GM12864 (cell line): ENCODE data around the gene TCAIM.

Source experiments
- DNase-seq: peaks from one replicate; pipeline ENCODE4 v3.0.0-alpha.2; 2011; ENCODE audit warnings: low read depth
- H3K4me3 ChIP-seq: 2 replicates; pipeline ENCODE4 v1.5.1; 2011; ENCODE audit warnings: mild to moderate bottlenecking, low read depth, low read length, control low read depth
- TF ChIP-seq, protein P1 (sequence below): IDR thresholded peaks from 2 replicates; pipeline ENCODE4 v1.5.1; 2011; ENCODE audit warnings: low read depth, mild to moderate bottlenecking, moderate library complexity, low read length, control low read depth, inconsistent platforms; ENCODE audit errors: missing control alignments

Gene TCAIM

DNA sequence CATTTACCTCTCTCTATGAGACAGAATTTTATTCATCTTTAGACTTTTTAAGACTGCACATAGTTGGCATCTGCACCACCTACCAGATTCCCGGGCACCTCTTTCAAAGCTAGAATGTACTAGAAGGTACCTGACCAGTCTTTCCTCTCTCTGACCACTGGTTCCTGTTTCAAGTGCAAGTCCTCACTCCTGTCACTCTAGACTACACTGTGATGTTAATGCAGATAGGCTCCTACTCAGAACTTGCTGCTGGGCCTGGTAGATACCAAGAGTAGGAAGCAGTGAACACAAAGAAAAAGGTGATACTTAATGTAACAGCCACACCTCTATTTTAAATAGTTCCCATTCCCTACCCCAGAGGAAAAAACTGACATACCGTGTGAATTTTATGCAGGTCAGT is 8.1 kb upstream of the TCAIM start:
- DNase-seq, result no peak
- H3K4me3 ChIP-seq, result no peak overlapping the region
- TF ChIP-seq, protein P1, sequence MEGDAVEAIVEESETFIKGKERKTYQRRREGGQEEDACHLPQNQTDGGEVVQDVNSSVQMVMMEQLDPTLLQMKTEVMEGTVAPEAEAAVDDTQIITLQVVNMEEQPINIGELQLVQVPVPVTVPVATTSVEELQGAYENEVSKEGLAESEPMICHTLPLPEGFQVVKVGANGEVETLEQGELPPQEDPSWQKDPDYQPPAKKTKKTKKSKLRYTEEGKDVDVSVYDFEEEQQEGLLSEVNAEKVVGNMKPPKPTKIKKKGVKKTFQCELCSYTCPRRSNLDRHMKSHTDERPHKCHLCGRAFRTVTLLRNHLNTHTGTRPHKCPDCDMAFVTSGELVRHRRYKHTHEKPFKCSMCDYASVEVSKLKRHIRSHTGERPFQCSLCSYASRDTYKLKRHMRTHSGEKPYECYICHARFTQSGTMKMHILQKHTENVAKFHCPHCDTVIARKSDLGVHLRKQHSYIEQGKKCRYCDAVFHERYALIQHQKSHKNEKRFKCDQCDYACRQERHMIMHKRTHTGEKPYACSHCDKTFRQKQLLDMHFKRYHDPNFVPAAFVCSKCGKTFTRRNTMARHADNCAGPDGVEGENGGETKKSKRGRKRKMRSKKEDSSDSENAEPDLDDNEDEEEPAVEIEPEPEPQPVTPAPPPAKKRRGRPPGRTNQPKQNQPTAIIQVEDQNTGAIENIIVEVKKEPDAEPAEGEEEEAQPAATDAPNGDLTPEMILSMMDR, result no peak

DNA sequence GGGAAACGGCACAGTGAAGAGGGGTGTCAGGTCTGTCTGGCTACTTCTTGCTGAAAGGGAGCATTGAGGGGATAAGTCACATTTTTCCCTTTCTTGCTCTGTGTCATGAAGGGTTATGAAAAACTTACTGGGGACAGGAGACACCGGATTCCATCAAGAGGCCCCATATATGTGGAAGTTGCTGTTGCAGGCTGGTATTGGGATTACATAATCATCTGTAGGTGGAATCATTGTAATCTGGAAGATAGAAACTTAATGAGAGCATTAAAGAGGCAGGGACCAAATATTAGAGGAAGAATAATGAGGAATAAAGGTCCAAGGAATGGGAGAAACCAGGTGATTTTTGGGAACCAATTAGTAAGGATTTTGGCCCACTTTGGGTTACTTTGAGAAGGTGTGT is 4.2 kb upstream of the TCAIM start:
- no peak for DNase-seq
- H3K4me3 ChIP-seq, result no peak overlapping the region
- TF ChIP-seq, protein P1, result no peak

DNA sequence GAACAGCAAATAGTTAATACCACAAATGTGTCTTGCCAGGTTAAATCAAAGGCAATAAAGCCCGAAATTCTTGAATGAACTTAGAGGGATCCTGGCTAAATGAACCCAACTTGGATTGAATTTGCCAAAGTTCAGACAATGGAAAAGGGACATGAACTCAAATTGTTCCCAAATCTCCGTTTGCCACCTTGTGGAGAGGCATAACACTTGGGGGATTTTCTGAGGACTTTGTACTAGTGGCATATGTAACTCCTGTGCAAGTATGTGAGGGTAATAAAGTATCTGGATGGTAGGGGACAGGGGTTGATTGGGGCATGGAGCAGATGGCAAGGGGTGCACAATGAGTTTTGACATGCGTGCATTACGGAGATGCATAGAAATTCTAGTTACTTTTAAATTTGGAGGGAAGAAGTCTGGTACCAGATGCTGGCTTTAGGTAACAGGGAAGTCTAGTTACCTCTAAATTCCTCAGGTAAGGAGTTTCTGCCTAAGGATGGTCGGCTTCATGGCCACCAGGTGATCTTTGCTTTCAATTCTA is 1.2 kb upstream of the TCAIM start:
- DNase-seq, result no peak
- TF ChIP-seq, protein P1, result no peak
- peak overlapping the region; percentile 84 for H3K4me3 ChIP-seq

DNA sequence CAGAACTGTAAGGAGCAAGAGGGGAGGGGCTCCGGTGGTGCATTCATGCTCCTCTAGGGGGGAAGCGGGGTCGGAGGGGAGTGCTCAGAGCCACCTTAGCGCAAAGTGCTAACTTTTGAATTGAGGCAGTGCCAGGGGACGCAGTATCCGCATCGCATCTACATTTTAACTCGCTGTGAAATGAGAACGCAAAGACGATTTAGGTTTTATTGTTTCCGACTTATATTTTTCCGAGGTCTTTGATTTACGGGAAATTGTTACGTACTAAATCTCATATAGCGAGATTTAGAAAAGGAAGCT is 212 bp downstream of the TCAIM start:
- DNase-seq, result no peak

DNA sequence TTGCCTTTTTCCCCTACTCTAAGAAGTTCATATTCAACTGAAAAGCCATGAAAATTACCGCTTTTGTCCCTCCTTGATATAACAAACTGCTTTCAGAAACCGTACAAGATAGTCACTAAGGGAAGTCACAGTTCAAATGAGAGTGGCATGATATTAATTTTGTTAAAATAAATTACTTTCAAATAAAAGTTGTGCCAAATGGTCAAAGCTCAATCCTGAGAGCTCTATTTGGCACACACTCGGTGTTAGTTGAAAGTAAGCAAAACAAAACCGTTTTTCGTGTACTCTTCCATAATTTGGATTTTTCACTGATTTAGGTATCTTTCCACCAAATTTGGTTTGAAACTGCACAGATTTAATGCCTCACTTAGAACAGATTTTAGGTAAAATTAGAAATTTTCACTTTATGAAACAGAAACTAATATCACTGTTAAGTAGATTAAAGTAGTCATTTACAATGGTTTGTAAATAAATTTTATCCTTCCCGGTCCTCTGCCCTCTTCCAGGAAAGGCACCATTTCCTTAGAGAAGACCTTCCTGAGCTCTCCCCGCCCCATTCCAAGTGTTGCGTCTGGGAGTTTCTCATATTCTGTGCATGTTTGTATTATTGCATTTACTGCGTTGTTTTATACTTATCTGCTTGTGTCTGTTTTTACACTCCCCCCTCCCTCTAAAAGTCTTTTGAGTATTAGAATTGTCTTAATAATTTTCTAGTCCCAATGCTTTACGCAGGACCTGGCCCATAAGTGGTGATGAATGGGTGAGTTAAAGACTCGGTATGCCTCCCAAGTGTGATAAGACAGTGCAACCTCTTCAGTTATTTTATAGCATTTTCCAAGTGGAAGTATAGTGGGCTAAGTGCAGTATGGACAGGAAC is 853 bp downstream of the TCAIM start:
- no peak for DNase-seq
- peak overlapping the region; percentile 84 for H3K4me3 ChIP-seq
- TF ChIP-seq, protein P1, result no peak

More for the DNA sequence above, 212 bp downstream of the TCAIM start:
- H3K4me3 ChIP-seq, result peak overlapping the region; percentile 84
- TF ChIP-seq, protein P1, result no peak

DNA sequence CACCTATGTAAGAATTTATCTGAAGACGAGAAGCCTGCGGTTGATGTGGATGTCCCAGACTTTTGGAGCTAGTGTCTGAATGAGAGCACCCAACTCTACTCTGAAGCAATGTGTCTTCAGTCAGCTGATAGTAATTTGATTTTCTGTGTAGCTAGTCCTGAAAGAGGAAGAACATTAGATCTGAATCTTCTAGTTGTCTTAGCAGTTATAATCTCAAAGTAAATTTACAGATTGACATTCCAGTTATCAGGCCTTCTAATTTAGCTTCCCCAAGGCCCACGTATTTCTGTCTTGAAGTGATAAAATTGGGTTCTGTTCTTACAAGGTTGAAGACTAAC is 1.5 kb downstream of the TCAIM start:
- TF ChIP-seq, protein P1, result no peak
- peak overlapping the region; percentile 84; the same call in 1 of the 2 replicates for H3K4me3 ChIP-seq
- DNase-seq, result no peak
